K562 (cell line): ENCODE results near the gene YJU2. TPM values are rescaled to one million over a fixed set of nuclear protein-coding genes. Genes with fewer than 3 reads are reported as not detected.

Experiments used
- CBFB ChIP-seq: sonication (generic); formaldehyde crosslinking; IDR thresholded peaks from 2 replicates; pipeline ENCODE4 v1.4.0; 2020; ENCODE audit warnings: mild to moderate bottlenecking, missing genetic modification reagents
- ELF1 ChIP-seq: fragments of 200-800 bp; sonication (Bioruptor generic); IDR thresholded peaks from 2 replicates; pipeline ENCODE4 v1.6.1; 2016; ENCODE audit warnings: missing genetic modification characterization, missing compliant biosample characterization
- ETV1 ChIP-seq: fragments of 450-650 bp; conservative IDR thresholded peaks from 2 replicates; pipeline ENCODE4 v1.6.1; 2016; ENCODE audit warnings: missing genetic modification characterization, control low read depth, low read depth, missing compliant biosample characterization
- NCOA1 ChIP-seq: fragments of 450-650 bp; IDR thresholded peaks from 2 replicates; pipeline ENCODE4 v1.6.1; 2016; ENCODE audit warnings: low read depth
- NR3C1 ChIP-seq: sonication (generic); formaldehyde crosslinking; IDR thresholded peaks from 2 replicates; pipeline ENCODE4 v1.8.1; 2022; ENCODE audit warnings: missing genetic modification reagents
- NRF1 ChIP-seq, 2 experiments: fragments of 450-650 bp; IDR thresholded peaks in 1 of 2; conservative IDR thresholded peaks in 1 of 2; 2 replicates each; pipeline ENCODE4 v1.6.1; 2014; ENCODE audit warnings: mild to moderate bottlenecking in 2 of 2
- PHF8 ChIP-seq: fragments of 200-600 bp; sonication (generic); IDR thresholded peaks from 2 replicates; pipeline ENCODE4 v1.6.1; 2012; ENCODE audit warnings: mixed run types, mild to moderate bottlenecking, inconsistent platforms, low read length, moderate library complexity, borderline replicate concordance
- POLR3A ChIP-seq: IDR thresholded peaks from 2 replicates; pipeline ENCODE4 v1.6.1; 2011; ENCODE audit warnings: borderline replicate concordance, mild to moderate bottlenecking, moderate library complexity; ENCODE audit not compliant: insufficient read length, insufficient read depth; ENCODE audit errors: extremely low read depth
- RBFOX2 ChIP-seq: fragments of 200-400 bp; formaldehyde crosslinking; IDR thresholded peaks from 2 replicates; pipeline ENCODE4 v1.6.1; 2017; ENCODE audit warnings: low read depth, mild to moderate bottlenecking, low read length, moderate library complexity
- TCF7 ChIP-seq: sonication (generic); IDR thresholded peaks from 2 replicates; pipeline ENCODE4 v1.6.1; 2016; ENCODE audit warnings: antibody characterized with exemption, borderline replicate concordance
- ZNF133 ChIP-seq: fragments of 250-450 bp; sonication (Bioruptor Pico); IDR thresholded peaks from 2 replicates; pipeline ENCODE4 v1.4.0; 2020; ENCODE audit warnings: mild to moderate bottlenecking
- ZNF311 ChIP-seq: fragments of 250-450 bp; sonication (Bioruptor Pico); IDR thresholded peaks from 2 replicates; pipeline ENCODE4 v1.4.0; 2020; ENCODE audit warnings: mild to moderate bottlenecking, moderate library complexity
- polyA plus RNA-seq, 8 experiments: library from polyadenylated mRNA; depleted of rRNA in 4 of 8; stranded (reverse) in 5 of 8; unstranded in 3 of 8; fragments of >200 nt; fragmentation: Nextera tagmentation in 2 of 8; fragmentation: Illumina TruSeq in 1 of 8; extraction: Ambion mirVana in 2 of 8; extraction: Trizol in 1 of 8; gene quantifications; 2 replicates each; pipeline versions ENCODE4 v1.2.1 to v1.2.3, GENCODE V29; 2011 to 2014; ENCODE audit warnings: inconsistent platforms in 1 of 8, missing spikeins in 1 of 8
- total RNA-seq, 7 experiments: library from RNA; depleted of rRNA in 6 of 7; stranded (reverse); fragments of >200 nt in 6 of 7; fragmentation: Illumina TruSeq in 2 of 7; extraction: Trizol in 2 of 7; gene quantifications; 2 replicates each; pipeline versions ENCODE4 v1.2.1 to v1.2.3, GENCODE V29; 2011 to 2021; ENCODE audit warnings: low replicate concordance in 1 of 7
- TF ChIP-seq, protein P1 (sequence below), 2 experiments: IDR thresholded peaks; 2 replicates each; pipeline ENCODE4 v1.6.1; 2012; ENCODE audit warnings: improper control_type of control experiment in 2 of 2, low read depth in 2 of 2, low read length in 2 of 2, borderline replicate concordance in 1 of 2
- TF ChIP-seq, protein P2 (sequence below): fragments of 250-450 bp; sonication (Bioruptor Pico); IDR thresholded peaks from 2 replicates; pipeline ENCODE4 v1.8.0; 2021; ENCODE audit warnings: moderate library complexity, mild to moderate bottlenecking, inconsistent platforms
- TF ChIP-seq, protein P3 (sequence below): fragments of 450-650 bp; formaldehyde crosslinking; IDR thresholded peaks from 2 replicates; pipeline ENCODE4 v1.4.0; 2020; ENCODE audit warnings: mild to moderate bottlenecking, moderate library complexity
- TF ChIP-seq, protein P4 (sequence below): sonication (generic); formaldehyde crosslinking; IDR thresholded peaks from 2 replicates; pipeline ENCODE4 v1.9.0; 2022; ENCODE audit warnings: mild to moderate bottlenecking, missing genetic modification reagents

YJU2 gene
- total and polyA plus RNA-seq, 9 of the 15 experiments (the other 6 are each of a cell fraction or from before 2014, with no cell fraction given), result 0.41 to 34.9 (median 19.3) TPM

DNA sequence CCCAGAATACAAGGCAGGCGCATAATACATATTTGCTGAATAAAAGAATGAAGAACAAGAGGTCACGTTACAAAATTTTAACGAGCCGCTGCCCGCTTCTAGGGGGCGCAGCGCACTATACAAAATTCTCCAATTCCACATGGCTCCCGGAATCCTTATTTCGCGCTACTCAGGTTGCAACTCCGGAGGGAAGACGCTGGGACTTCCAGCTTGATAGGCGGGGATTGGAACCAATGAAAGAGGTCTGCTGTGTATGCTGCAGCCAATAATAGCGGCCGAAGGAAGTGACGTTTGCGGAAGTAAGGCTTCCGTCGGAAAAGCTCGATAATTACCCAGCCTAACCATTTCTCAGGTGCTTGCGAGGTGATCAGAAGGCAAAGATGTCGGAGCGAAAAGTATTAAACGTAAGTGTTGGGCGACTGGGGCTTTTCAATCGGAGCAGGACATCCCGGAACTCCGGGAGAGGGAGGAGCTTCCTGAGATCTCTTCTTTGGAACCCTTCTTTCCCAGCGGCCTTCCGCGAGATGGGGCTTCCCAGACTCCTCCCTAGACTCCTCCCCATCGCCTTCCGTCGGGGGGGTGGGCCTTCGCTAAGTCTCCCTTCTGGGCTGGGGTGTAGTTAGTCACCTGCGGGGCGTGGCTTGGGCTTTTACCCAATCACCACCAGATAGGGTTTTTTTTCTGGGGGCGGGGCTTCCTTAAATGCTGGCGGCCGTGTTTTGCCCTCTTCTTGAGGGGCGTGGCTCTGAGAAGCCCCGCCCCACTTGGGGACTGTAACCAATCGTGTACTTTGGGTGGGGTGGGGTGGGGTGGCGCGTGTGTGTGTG, at the start of gene YJU2 (continued):
- TF ChIP-seq, protein P1, sequence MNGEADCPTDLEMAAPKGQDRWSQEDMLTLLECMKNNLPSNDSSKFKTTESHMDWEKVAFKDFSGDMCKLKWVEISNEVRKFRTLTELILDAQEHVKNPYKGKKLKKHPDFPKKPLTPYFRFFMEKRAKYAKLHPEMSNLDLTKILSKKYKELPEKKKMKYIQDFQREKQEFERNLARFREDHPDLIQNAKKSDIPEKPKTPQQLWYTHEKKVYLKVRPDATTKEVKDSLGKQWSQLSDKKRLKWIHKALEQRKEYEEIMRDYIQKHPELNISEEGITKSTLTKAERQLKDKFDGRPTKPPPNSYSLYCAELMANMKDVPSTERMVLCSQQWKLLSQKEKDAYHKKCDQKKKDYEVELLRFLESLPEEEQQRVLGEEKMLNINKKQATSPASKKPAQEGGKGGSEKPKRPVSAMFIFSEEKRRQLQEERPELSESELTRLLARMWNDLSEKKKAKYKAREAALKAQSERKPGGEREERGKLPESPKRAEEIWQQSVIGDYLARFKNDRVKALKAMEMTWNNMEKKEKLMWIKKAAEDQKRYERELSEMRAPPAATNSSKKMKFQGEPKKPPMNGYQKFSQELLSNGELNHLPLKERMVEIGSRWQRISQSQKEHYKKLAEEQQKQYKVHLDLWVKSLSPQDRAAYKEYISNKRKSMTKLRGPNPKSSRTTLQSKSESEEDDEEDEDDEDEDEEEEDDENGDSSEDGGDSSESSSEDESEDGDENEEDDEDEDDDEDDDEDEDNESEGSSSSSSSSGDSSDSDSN (IDR thresholded peaks at IDR 0.05; ENCODE audit: borderline replicate concordance in 1 of 2, low read depth in 2 of 2, low read length in 2 of 2), result peak in 1 of 2 experiments; percentile 48; a peak in 1 of 4 replicates
- TF ChIP-seq NCOA1, result peak; percentile 99
- TF ChIP-seq RBFOX2, result peak; percentile 81
- no peak for TF ChIP-seq ZNF133
- no peak for TF ChIP-seq NR3C1
- peak; percentile 37 to 50; a peak in 2 of 4 replicates for TF ChIP-seq NRF1 (conservative IDR thresholded peaks at IDR 0.05 in 1 of 2, IDR thresholded peaks at IDR 0.05 in 1 of 2)
- TF ChIP-seq, protein P2, sequence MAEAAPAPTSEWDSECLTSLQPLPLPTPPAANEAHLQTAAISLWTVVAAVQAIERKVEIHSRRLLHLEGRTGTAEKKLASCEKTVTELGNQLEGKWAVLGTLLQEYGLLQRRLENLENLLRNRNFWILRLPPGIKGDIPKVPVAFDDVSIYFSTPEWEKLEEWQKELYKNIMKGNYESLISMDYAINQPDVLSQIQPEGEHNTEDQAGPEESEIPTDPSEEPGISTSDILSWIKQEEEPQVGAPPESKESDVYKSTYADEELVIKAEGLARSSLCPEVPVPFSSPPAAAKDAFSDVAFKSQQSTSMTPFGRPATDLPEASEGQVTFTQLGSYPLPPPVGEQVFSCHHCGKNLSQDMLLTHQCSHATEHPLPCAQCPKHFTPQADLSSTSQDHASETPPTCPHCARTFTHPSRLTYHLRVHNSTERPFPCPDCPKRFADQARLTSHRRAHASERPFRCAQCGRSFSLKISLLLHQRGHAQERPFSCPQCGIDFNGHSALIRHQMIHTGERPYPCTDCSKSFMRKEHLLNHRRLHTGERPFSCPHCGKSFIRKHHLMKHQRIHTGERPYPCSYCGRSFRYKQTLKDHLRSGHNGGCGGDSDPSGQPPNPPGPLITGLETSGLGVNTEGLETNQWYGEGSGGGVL (CRISPR knock-in tag), result no peak
- peak; percentile 70 for TF ChIP-seq ETV1
- no peak for TF ChIP-seq CBFB (CRISPR knock-in tag)
- TF ChIP-seq ZNF311, result no peak
- TF ChIP-seq, protein P3, sequence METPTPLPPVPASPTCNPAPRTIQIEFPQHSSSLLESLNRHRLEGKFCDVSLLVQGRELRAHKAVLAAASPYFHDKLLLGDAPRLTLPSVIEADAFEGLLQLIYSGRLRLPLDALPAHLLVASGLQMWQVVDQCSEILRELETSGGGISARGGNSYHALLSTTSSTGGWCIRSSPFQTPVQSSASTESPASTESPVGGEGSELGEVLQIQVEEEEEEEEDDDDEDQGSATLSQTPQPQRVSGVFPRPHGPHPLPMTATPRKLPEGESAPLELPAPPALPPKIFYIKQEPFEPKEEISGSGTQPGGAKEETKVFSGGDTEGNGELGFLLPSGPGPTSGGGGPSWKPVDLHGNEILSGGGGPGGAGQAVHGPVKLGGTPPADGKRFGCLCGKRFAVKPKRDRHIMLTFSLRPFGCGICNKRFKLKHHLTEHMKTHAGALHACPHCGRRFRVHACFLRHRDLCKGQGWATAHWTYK (CRISPR knock-in tag), result 0 out of 2 replicates have a peak, but pooled peaks have one; percentile 37
- TF ChIP-seq ELF1 (tag), result peak; percentile 100
- peak; percentile 76; the same call in 1 of the 2 replicates for TF ChIP-seq TCF7
- TF ChIP-seq PHF8, result peak; percentile 91
- TF ChIP-seq, protein P4, sequence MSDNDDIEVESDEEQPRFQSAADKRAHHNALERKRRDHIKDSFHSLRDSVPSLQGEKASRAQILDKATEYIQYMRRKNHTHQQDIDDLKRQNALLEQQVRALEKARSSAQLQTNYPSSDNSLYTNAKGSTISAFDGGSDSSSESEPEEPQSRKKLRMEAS (CRISPR knock-in tag), result peak; percentile 74; the same call in 1 of the 2 replicates
- TF ChIP-seq POLR3A, result no peak
